Measurements from ENCODE around the gene TUBB6. TPM values are rescaled to one million over a fixed set of nuclear protein-coding genes. Genes with fewer than 3 reads are reported as not detected.

TUBB6 gene
- total and polyA plus RNA-seq, 12 donors, result 15.7 to 90.8 (median 39.5) TPM

DNA sequence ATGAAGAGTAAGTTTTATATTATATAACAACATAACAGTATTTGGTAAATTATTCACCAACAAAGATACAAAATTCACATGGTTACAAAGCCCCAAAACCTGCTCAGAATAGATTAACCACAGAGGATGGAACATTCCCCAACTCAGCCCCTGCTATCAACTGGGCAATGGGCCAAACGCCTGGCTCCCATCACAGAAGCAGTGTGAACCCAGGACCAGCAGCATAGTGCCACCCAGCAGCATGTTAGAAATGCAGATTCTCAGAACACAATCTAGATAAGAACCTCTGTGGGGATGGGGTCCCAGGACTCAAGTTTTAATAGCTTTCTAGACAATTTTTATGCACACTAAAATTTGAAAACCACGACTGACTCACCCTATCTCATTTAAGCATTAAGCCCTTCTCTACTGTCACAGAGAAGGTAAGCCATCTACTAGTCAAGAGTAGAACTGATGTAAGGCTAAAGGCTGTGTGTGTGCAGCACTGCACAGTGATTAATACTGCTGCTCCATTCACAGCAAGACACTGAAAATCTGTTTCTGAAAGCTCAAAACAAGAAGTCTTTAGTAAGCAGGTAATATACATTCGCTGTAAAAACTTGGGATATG is 53.8 kb downstream of the TUBB6 start:
- 57 to 75% (median 67%) methylated on average over 3 of the region's 3 CpGs for WGBS, 4 donors
- DNase-seq, result peak in 2 of 7 donors; percentile 27 to 39
- H3K4me3 ChIP-seq, result no peak overlapping the region
- no peak for TF ChIP-seq CTCF (IDR thresholded peaks at IDR 0.05)
- TF ChIP-seq POLR2A (IDR thresholded peaks at IDR 0.05), result no peak
- peaks cover 0 to 75% of the 10 kb centered on the region in 2 donors for H3K36me3 ChIP-seq (replicated peaks in 1 of 2)
- H3K27me3 ChIP-seq, result no peaks in the 10 kb centered on the region
- intact Hi-C loops (cut with DNase I), result no loop called here
- H3K9me3 ChIP-seq (replicated peaks in 1 of 3), result no peaks in the 10 kb centered on the region
- no peak overlapping the region for H3K27ac ChIP-seq
- peaks cover 7 to 16% of the 10 kb centered on the region in 2 donors for H3K4me1 ChIP-seq (replicated peaks in 1 of 2)

GRCh38 chr18:12362473-12363174 is 54.6 kb downstream of the TUBB6 start:
- H3K36me3 ChIP-seq (replicated peaks in 1 of 2), result peaks cover 0 to 75% of the 10 kb centered on the region in 2 donors

DNA sequence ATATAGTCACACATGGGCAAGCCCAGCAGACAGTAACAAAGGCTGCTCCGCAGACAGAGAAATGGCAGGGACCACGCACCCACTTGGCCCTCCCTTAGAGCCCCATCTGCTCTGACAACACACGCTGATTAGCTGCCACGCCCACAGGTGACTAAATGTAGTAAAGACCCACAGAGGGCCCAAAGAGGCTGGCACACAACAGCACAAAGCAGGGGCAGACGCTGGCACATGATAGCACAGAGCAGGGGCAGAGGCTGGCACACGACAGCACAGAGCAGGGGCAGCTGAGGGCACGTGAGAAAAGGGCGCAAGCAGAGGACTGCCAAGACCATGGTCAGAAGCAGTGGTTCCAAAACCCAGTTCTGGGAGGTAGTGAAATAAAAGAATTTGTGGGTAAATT is 58.3 kb downstream of the TUBB6 start:
- Histone ChIP-seq H3K27ac (no peak overlapping the region), H3K4me1 (replicated peaks in 1 of 2) (peaks cover 7 to 16% of the 10 kb centered on the region in 2 donors), H3K27me3 (no peaks in the 10 kb centered on the region), H3K9me3 (replicated peaks in 1 of 3) (no peaks in the 10 kb centered on the region), H3K4me3 (no peak overlapping the region), H3K36me3 (replicated peaks in 1 of 2) (peaks cover 0 to 63% of the 10 kb centered on the region in 2 donors)
- intact Hi-C loops (cut with DNase I), result no loop called here
- DNase-seq, result no peak
- TF ChIP-seq POLR2A (IDR thresholded peaks at IDR 0.05), result no peak
- WGBS, 4 donors, result 81 to 93% (median 91%) methylated on average over 6 to 8 of the region's 8 CpGs

More at GRCh38 chr18:12362473-12363174, 54.6 kb downstream of the TUBB6 start:
- H3K9me3 ChIP-seq (replicated peaks in 1 of 3), result no peaks in the 10 kb centered on the region
- no peak for TF ChIP-seq POLR2A (IDR thresholded peaks at IDR 0.05)
- TF ChIP-seq CTCF (IDR thresholded peaks at IDR 0.05), result no peak
- peaks cover 7 to 16% of the 10 kb centered on the region in 2 donors for H3K4me1 ChIP-seq (replicated peaks in 1 of 2)
- intact Hi-C loops (cut with DNase I), result no loop called here
- no peak overlapping the region for H3K4me3 ChIP-seq
- peak in 3 of 7 donors; percentile 17 to 51 (median 44) for DNase-seq
- H3K27ac ChIP-seq, result peak overlapping the region in 1 of 5 donors; percentile 7
- H3K27me3 ChIP-seq, result no peaks in the 10 kb centered on the region
- 41 to 51% (median 45%) methylated on average over 11 of the region's 11 CpGs for WGBS, 4 donors

DNA sequence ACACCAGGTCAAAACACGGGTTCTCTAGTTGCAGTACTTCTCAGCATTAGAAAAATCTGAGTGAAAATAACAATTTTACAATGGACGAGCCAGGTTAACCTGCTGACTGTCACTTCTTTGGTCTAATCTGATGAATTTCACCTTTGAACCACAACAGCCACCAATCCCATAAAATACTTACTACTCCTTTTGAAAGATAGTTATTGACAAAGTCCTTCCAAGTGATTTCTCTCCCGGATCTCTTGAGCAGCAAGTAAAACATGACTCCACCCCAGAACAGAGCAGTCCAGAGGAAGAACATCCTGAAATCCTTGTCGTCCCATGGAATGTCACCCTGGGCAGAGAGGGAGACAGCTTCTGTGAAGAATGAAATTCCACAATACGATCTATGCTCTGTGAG is 58.7 kb downstream of the TUBB6 start:
- intact Hi-C loops (cut with DNase I), result no loop called here

More for the DNA sequence above, 58.7 kb downstream of the TUBB6 start:
- no peaks in the 10 kb centered on the region for H3K9me3 ChIP-seq (replicated peaks in 1 of 3)
- peaks cover 0 to 59% of the 10 kb centered on the region in 2 donors for H3K36me3 ChIP-seq (replicated peaks in 1 of 2)
- H3K4me1 ChIP-seq (replicated peaks in 1 of 2), result peaks cover 6 to 14% of the 10 kb centered on the region in 2 donors
- WGBS, 4 donors, result 86 to 90% (median 87%) methylated on average over 5 of the region's 5 CpGs
- H3K4me3 ChIP-seq, result no peak overlapping the region
- TF ChIP-seq CTCF (IDR thresholded peaks at IDR 0.05), result no peak
- no peak for TF ChIP-seq POLR2A (IDR thresholded peaks at IDR 0.05)
- no peak overlapping the region for H3K27ac ChIP-seq
- DNase-seq, result no peak
- H3K27me3 ChIP-seq, result no peaks in the 10 kb centered on the region
